ENCODE measurements around the gene ZNF236.

DNA sequence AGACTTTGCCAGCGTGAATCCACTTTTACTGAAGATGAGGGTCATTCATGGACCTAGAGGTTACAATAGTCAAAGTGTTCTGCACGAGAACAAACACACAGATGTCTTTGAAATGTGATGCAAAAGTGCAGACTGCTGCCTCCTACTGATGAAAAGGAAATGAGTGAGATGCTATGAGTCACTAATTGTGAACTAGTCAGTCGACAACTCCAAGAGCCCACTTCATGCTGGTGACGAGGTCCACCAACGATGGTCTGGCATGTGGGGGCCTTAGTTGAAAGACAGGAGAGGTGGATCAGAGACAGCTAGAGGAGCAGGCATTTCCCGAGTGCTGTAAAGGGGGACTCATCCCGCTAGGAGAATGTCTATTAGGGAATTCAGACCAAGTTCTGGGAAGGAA is 17.1 kb upstream of the ZNF236 start:
- TF ChIP-seq, protein P1, sequence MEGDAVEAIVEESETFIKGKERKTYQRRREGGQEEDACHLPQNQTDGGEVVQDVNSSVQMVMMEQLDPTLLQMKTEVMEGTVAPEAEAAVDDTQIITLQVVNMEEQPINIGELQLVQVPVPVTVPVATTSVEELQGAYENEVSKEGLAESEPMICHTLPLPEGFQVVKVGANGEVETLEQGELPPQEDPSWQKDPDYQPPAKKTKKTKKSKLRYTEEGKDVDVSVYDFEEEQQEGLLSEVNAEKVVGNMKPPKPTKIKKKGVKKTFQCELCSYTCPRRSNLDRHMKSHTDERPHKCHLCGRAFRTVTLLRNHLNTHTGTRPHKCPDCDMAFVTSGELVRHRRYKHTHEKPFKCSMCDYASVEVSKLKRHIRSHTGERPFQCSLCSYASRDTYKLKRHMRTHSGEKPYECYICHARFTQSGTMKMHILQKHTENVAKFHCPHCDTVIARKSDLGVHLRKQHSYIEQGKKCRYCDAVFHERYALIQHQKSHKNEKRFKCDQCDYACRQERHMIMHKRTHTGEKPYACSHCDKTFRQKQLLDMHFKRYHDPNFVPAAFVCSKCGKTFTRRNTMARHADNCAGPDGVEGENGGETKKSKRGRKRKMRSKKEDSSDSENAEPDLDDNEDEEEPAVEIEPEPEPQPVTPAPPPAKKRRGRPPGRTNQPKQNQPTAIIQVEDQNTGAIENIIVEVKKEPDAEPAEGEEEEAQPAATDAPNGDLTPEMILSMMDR (IDR thresholded peaks at IDR 0.05; ENCODE audit: poor library complexity), result no peak
- no peak for TF ChIP-seq EZH2 (IDR thresholded peaks at IDR 0.05; ENCODE audit: borderline replicate concordance)
